Keratinocyte (primary cell): ENCODE measurements around the gene CMIP. TPM values are rescaled to one million over a fixed set of nuclear protein-coding genes. Genes with fewer than 3 reads are reported as not detected.

Experiments
- DNase-seq: peaks from one replicate; pipeline ENCODE4 v3.0.0-alpha.2; 2011; ENCODE audit warnings: low read depth, missing footprints, low spot score
- FAIRE-seq: peaks from 2 replicates; lab custom pipeline; 2011; peaks lifted over from hg19 to GRCh38; lab: Jason Lieb, UNC
- H2AFZ ChIP-seq: 2 replicates; pipeline ENCODE4 v1.6.0; 2012; ENCODE audit warnings: low read length, control low read depth, inconsistent platforms; ENCODE audit not compliant: control insufficient read depth
- H3K27ac ChIP-seq: 2 replicates; pipeline ENCODE4 v1.5.1; 2011; ENCODE audit warnings: low read length; ENCODE audit not compliant: control insufficient read depth, insufficient read depth
- H3K27me3 ChIP-seq: 3 replicates; pipeline ENCODE4 v1.6.0; 2011; ENCODE audit warnings: low read length; ENCODE audit not compliant: control insufficient read depth, insufficient read depth; ENCODE audit errors: extremely low read depth
- H3K36me3 ChIP-seq, 2 experiments: 2 replicates in 1 of 2; 3 replicates in 1 of 2; pipeline ENCODE4 v1.5.1; 2011; ENCODE audit warnings: low read length in 2 of 2, mild to moderate bottlenecking in 1 of 2; ENCODE audit not compliant: control insufficient read depth in 2 of 2, insufficient read depth in 2 of 2; ENCODE audit errors: extremely low read depth in 1 of 2
- H3K4me1 ChIP-seq: 3 replicates; pipeline ENCODE4 v1.5.1; 2011; ENCODE audit warnings: low read length; ENCODE audit not compliant: control insufficient read depth, insufficient read depth; ENCODE audit errors: extremely low read depth
- H3K4me2 ChIP-seq: 3 replicates; pipeline ENCODE4 v1.6.0; 2011; ENCODE audit warnings: low read depth, low read length; ENCODE audit not compliant: control insufficient read depth, insufficient read depth; ENCODE audit errors: extremely low read depth
- H3K4me3 ChIP-seq, 3 experiments: fragments of 200-600 bp in 1 of 3; sonication (generic) in 1 of 3; 2 replicates in 2 of 3; 3 replicates in 1 of 3; pipeline ENCODE4 v1.5.1; 2011 to 2016; ENCODE audit warnings: low read length in 3 of 3, mild to moderate bottlenecking in 3 of 3, control low read depth in 2 of 3, inconsistent platforms in 1 of 3, low read depth in 1 of 3, mixed read lengths in 1 of 3, mixed run types in 1 of 3, moderate library complexity in 1 of 3; ENCODE audit not compliant: control insufficient read depth in 2 of 3, insufficient read depth in 2 of 3; ENCODE audit errors: extremely low read depth in 1 of 3
- H3K79me2 ChIP-seq: 2 replicates; pipeline ENCODE4 v1.6.0; 2012; ENCODE audit warnings: low read length; ENCODE audit not compliant: control insufficient read depth, insufficient read depth
- H3K9ac ChIP-seq: 3 replicates; pipeline ENCODE4 v1.6.0; 2011; ENCODE audit warnings: low read length; ENCODE audit not compliant: control insufficient read depth, insufficient read depth; ENCODE audit errors: extremely low read depth
- H3K9me1 ChIP-seq: 3 replicates; pipeline ENCODE4 v1.6.0; 2011; ENCODE audit warnings: low read length; ENCODE audit not compliant: control insufficient read depth, insufficient read depth; ENCODE audit errors: extremely low read depth
- H3K9me3 ChIP-seq: 2 replicates; pipeline ENCODE4 v1.5.1; 2012; ENCODE audit warnings: low read depth, low read length; ENCODE audit not compliant: control insufficient read depth
- H4K20me1 ChIP-seq: 3 replicates; pipeline ENCODE4 v1.6.0; 2011; ENCODE audit warnings: low read length; ENCODE audit not compliant: control insufficient read depth, insufficient read depth; ENCODE audit errors: extremely low read depth
- CTCF ChIP-seq, 3 experiments: IDR thresholded peaks in 1 of 3; conservative IDR thresholded peaks in 1 of 3; optimal IDR thresholded peaks in 1 of 3; 2 replicates in 2 of 3; 3 replicates in 1 of 3; pipeline versions ENCODE3 to v1.5.1; 2011; ENCODE audit warnings: low read length in 3 of 3, mild to moderate bottlenecking in 3 of 3, moderate library complexity in 2 of 3, control low read depth in 1 of 3, inconsistent platforms in 1 of 3; ENCODE audit not compliant: insufficient read depth in 2 of 3; ENCODE audit errors: extremely low read depth in 1 of 3
- EZH2 ChIP-seq: IDR thresholded peaks from one replicate; pipeline ENCODE4 v1.6.1; 2012; ENCODE audit warnings: inconsistent platforms, mild to moderate bottlenecking, low read length, moderate library complexity
- dilution Hi-C: fragments of 300-500 bp; cut with MboI; formaldehyde crosslinking; loops from one replicate; pipeline ENCODE4 v1.7.0; 2020; ENCODE audit warnings: low sequenced_read_pairs; ENCODE audit not compliant: extremely low pct_ligation_motif_present
- polyA plus RNA-seq, 5 experiments: library from polyadenylated mRNA; depleted of rRNA in 3 of 5; stranded (reverse) in 3 of 5; stranded (forward) in 1 of 5; unstranded in 1 of 5; fragments of >200 nt; gene quantifications; 1 replicate in 1 of 5; 2 replicates in 3 of 5; 3 replicates in 1 of 5; pipeline versions ENCODE4 v1.2.1 to v1.2.3, GENCODE V29; 2011 to 2012; ENCODE audit warnings: missing spikeins in 2 of 5, low read depth in 1 of 5, low replicate concordance in 1 of 5

CMIP gene
- polyA plus RNA-seq, 1 donor (not counting 4 experiments of a cell fraction or from before 2014, with no cell fraction given), result 5.0 TPM

- Histone ChIP-seq H3K36me3 (peaks cover 3 to 8% of the 10 kb centered on the region in 2 experiments), H3K79me2 (peaks cover 93% of the 10 kb centered on the region), H3K4me1 (peaks cover 40% of the 10 kb centered on the region), H3K27ac (no peak overlapping the region), H3K9me3 (no peaks in the 10 kb centered on the region), H2AFZ (no peak overlapping the region), H3K4me2 (no peak overlapping the region), H4K20me1 (peaks cover 27% of the 10 kb centered on the region), H3K4me3 (no peak overlapping the region), H3K27me3 (no peaks in the 10 kb centered on the region), H3K9ac (no peak overlapping the region), H3K9me1 (peaks cover 20% of the 10 kb centered on the region)
- FAIRE-seq (no peak), DNase-seq (no peak)
- no peak for TF ChIP-seq CTCF (optimal IDR thresholded peaks at IDR 0.05 in 1 of 3, IDR thresholded peaks at IDR 0.05 in 1 of 3, conservative IDR thresholded peaks at IDR 0.05 in 1 of 3; ENCODE audit: extremely low read depth in 1 of 3, insufficient read depth in 2 of 3, low read length in 3 of 3)
- TF ChIP-seq EZH2, result no peak
- dilution Hi-C loops, result no loop called here
Measured at GRCh38 chr16:81562174-81562849, 117.7 kb downstream of the CMIP start.

GRCh38 chr16:81562926-81563325 is 118.3 kb downstream of the CMIP start:
- H3K27ac ChIP-seq, result no peak overlapping the region
- peaks cover 41% of the 10 kb centered on the region for H3K4me1 ChIP-seq
- H3K4me2 ChIP-seq, result no peak overlapping the region
- no peak overlapping the region for H3K9ac ChIP-seq
- dilution Hi-C loops, result no loop called here
- H3K79me2 ChIP-seq, result peaks cover 93% of the 10 kb centered on the region
- no peaks in the 10 kb centered on the region for H3K9me3 ChIP-seq
- H2AFZ ChIP-seq, result no peak overlapping the region
- peaks cover 3 to 6% of the 10 kb centered on the region in 2 experiments for H3K36me3 ChIP-seq
- no peak overlapping the region for H3K4me3 ChIP-seq
- no peak for DNase-seq
- H3K27me3 ChIP-seq, result no peaks in the 10 kb centered on the region
- peaks cover 29% of the 10 kb centered on the region for H4K20me1 ChIP-seq
- no peak for FAIRE-seq
- H3K9me1 ChIP-seq, result peaks cover 19% of the 10 kb centered on the region
- TF ChIP-seq CTCF (optimal IDR thresholded peaks at IDR 0.05 in 1 of 3, IDR thresholded peaks at IDR 0.05 in 1 of 3, conservative IDR thresholded peaks at IDR 0.05 in 1 of 3; ENCODE audit: extremely low read depth in 1 of 3, insufficient read depth in 2 of 3, low read length in 3 of 3) (no peak), EZH2 (no peak)
